Measurements from ENCODE around the gene APOBEC3A. TPM values are rescaled to one million over a fixed set of nuclear protein-coding genes. Genes with fewer than 3 reads are reported as not detected.
"Not testable (repeated sequence)": the region's sequence is repeated elsewhere in the genome, so short reads cannot be mapped to it uniquely, and the experiment has no call there.

The APOBEC3A gene
- polyA plus RNA-seq, 1 donor = 0.07 TPM

- Histone ChIP-seq H3K27ac (ENCODE audit: low read length) (no peak overlapping the region), H3K27me3 (ENCODE audit: control insufficient read depth, insufficient read depth, low read length) (peaks cover 2% of the 10 kb centered on the region), H3K4me1 (ENCODE audit: control insufficient read depth, insufficient read depth, low read length) (no peaks in the 10 kb centered on the region), H3K9me3 (ENCODE audit: control insufficient read depth, low read depth, low read length) (no peaks in the 10 kb centered on the region), H3K36me3 (ENCODE audit: control insufficient read depth, insufficient read depth, low read length) (no peaks in the 10 kb centered on the region), H3K4me3 (ENCODE audit: low read length) (no peak overlapping the region)
- WGBS (ENCODE audit: insufficient coverage, low lambda C conversion rate) = 100% methylated on average over 1 of the region's 13 CpGs
- DNase-seq = no peak
Measured at GRCh38 chr22:38941488-38941987, 15.9 kb upstream of the APOBEC3A start.

GRCh38 chr22:38942702-38943101 is 14.7 kb upstream of the APOBEC3A start:
- 80% methylated on average over 1 of the region's 5 CpGs for WGBS (ENCODE audit: insufficient coverage, low lambda C conversion rate)
- DNase-seq = no peak
- Histone ChIP-seq H3K27ac (ENCODE audit: low read length) (no peak overlapping the region), H3K27me3 (ENCODE audit: control insufficient read depth, insufficient read depth, low read length) (peaks cover 2% of the 10 kb centered on the region), H3K4me3 (ENCODE audit: low read length) (no peak overlapping the region), H3K9me3 (ENCODE audit: control insufficient read depth, low read depth, low read length) (no peaks in the 10 kb centered on the region), H3K4me1 (ENCODE audit: control insufficient read depth, insufficient read depth, low read length) (no peaks in the 10 kb centered on the region), H3K36me3 (ENCODE audit: control insufficient read depth, insufficient read depth, low read length) (no peaks in the 10 kb centered on the region)

- no peak for DNase-seq
- Histone ChIP-seq H3K27ac (ENCODE audit: low read length) (no peak overlapping the region), H3K9me3 (ENCODE audit: control insufficient read depth, low read depth, low read length) (no peaks in the 10 kb centered on the region), H3K4me3 (ENCODE audit: low read length) (no peak overlapping the region), H3K36me3 (ENCODE audit: control insufficient read depth, insufficient read depth, low read length) (no peaks in the 10 kb centered on the region), H3K27me3 (ENCODE audit: control insufficient read depth, insufficient read depth, low read length) (peaks cover 2% of the 10 kb centered on the region), H3K4me1 (ENCODE audit: control insufficient read depth, insufficient read depth, low read length) (no peaks in the 10 kb centered on the region)
- 100% methylated on average over 1 of the region's 9 CpGs for WGBS (ENCODE audit: insufficient coverage, low lambda C conversion rate)
Measured at GRCh38 chr22:38943201-38943600, 14.2 kb upstream of the APOBEC3A start.

GRCh38 chr22:38943882-38944281 is 13.5 kb upstream of the APOBEC3A start:
- no peak for DNase-seq
- Histone ChIP-seq H3K27ac (ENCODE audit: low read length) (no peak overlapping the region), H3K4me1 (ENCODE audit: control insufficient read depth, insufficient read depth, low read length) (no peaks in the 10 kb centered on the region), H3K36me3 (ENCODE audit: control insufficient read depth, insufficient read depth, low read length) (no peaks in the 10 kb centered on the region), H3K27me3 (ENCODE audit: control insufficient read depth, insufficient read depth, low read length) (peaks cover 2% of the 10 kb centered on the region), H3K4me3 (ENCODE audit: low read length) (no peak overlapping the region), H3K9me3 (ENCODE audit: control insufficient read depth, low read depth, low read length) (no peaks in the 10 kb centered on the region)
- WGBS (ENCODE audit: insufficient coverage, low lambda C conversion rate) = 40% methylated on average over 1 of the region's 3 CpGs

- H3K9me3 ChIP-seq (ENCODE audit: control insufficient read depth, low read depth, low read length) = no peaks in the 10 kb centered on the region
- H3K36me3 ChIP-seq (ENCODE audit: control insufficient read depth, insufficient read depth, low read length) = no peaks in the 10 kb centered on the region
- no peaks in the 10 kb centered on the region for H3K4me1 ChIP-seq (ENCODE audit: control insufficient read depth, insufficient read depth, low read length)
- H3K27ac ChIP-seq (ENCODE audit: low read length) = no peak overlapping the region
- no CpG with 5 or more reads among the region's 7 CpGs for WGBS (ENCODE audit: insufficient coverage, low lambda C conversion rate)
- H3K4me3 ChIP-seq (ENCODE audit: low read length) = no peak overlapping the region
- H3K27me3 ChIP-seq (ENCODE audit: control insufficient read depth, insufficient read depth, low read length) = peaks cover 2% of the 10 kb centered on the region
- DNase-seq = no peak
Measured at GRCh38 chr22:38944653-38945052, 12.8 kb upstream of the APOBEC3A start.

- not testable (repeated sequence) for H3K4me3 ChIP-seq (ENCODE audit: low read length); DNase-seq; H3K4me1 ChIP-seq (ENCODE audit: control insufficient read depth, insufficient read depth, low read length); H3K9me3 ChIP-seq (ENCODE audit: control insufficient read depth, low read depth, low read length); H3K36me3 ChIP-seq (ENCODE audit: control insufficient read depth, insufficient read depth, low read length); H3K27me3 ChIP-seq (ENCODE audit: control insufficient read depth, insufficient read depth, low read length); H3K27ac ChIP-seq (ENCODE audit: low read length)
Measured at GRCh38 chr22:38945706-38946338, 11.6 kb upstream of the APOBEC3A start.

GRCh38 chr22:38946771-38947170 is 10.6 kb upstream of the APOBEC3A start:
- no peaks in the 10 kb centered on the region for H3K36me3 ChIP-seq (ENCODE audit: control insufficient read depth, insufficient read depth, low read length)
- H3K27me3 ChIP-seq (ENCODE audit: control insufficient read depth, insufficient read depth, low read length) = peaks cover 2% of the 10 kb centered on the region
- no peaks in the 10 kb centered on the region for H3K9me3 ChIP-seq (ENCODE audit: control insufficient read depth, low read depth, low read length)
- no peak overlapping the region for H3K4me3 ChIP-seq (ENCODE audit: low read length)
- no peak overlapping the region for H3K27ac ChIP-seq (ENCODE audit: low read length)
- DNase-seq = no peak
- H3K4me1 ChIP-seq (ENCODE audit: control insufficient read depth, insufficient read depth, low read length) = peaks cover 10% of the 10 kb centered on the region
- WGBS (ENCODE audit: insufficient coverage, low lambda C conversion rate) = no CpG with 5 or more reads among the region's 8 CpGs

GRCh38 chr22:38947321-38948140 is 9.9 kb upstream of the APOBEC3A start:
- no peaks in the 10 kb centered on the region for H3K36me3 ChIP-seq (ENCODE audit: control insufficient read depth, insufficient read depth, low read length)
- peaks cover 2% of the 10 kb centered on the region for H3K27me3 ChIP-seq (ENCODE audit: control insufficient read depth, insufficient read depth, low read length)
- no peak overlapping the region for H3K4me3 ChIP-seq (ENCODE audit: low read length)
- no peak for DNase-seq
- WGBS (ENCODE audit: insufficient coverage, low lambda C conversion rate) = no CpG with 5 or more reads among the region's 14 CpGs
- peaks cover 15% of the 10 kb centered on the region for H3K4me1 ChIP-seq (ENCODE audit: control insufficient read depth, insufficient read depth, low read length)
- no peak overlapping the region for H3K27ac ChIP-seq (ENCODE audit: low read length)
- no peaks in the 10 kb centered on the region for H3K9me3 ChIP-seq (ENCODE audit: control insufficient read depth, low read depth, low read length)

GRCh38 chr22:38948181-38948940 is 9.0 kb upstream of the APOBEC3A start:
- Histone ChIP-seq H3K9me3 (ENCODE audit: control insufficient read depth, low read depth, low read length) (no peaks in the 10 kb centered on the region), H3K36me3 (ENCODE audit: control insufficient read depth, insufficient read depth, low read length) (no peaks in the 10 kb centered on the region), H3K27me3 (ENCODE audit: control insufficient read depth, insufficient read depth, low read length) (peaks cover 2% of the 10 kb centered on the region), H3K27ac (ENCODE audit: low read length) (no peak overlapping the region), H3K4me1 (ENCODE audit: control insufficient read depth, insufficient read depth, low read length) (peaks cover 16% of the 10 kb centered on the region), H3K4me3 (ENCODE audit: low read length) (no peak overlapping the region)
- no CpG with 5 or more reads among the region's 7 CpGs for WGBS (ENCODE audit: insufficient coverage, low lambda C conversion rate)
- no peak for DNase-seq

- Histone ChIP-seq H3K36me3 (ENCODE audit: control insufficient read depth, insufficient read depth, low read length) (no peaks in the 10 kb centered on the region), H3K4me1 (ENCODE audit: control insufficient read depth, insufficient read depth, low read length) (peaks cover 30% of the 10 kb centered on the region), H3K9me3 (ENCODE audit: control insufficient read depth, low read depth, low read length) (no peaks in the 10 kb centered on the region), H3K4me3 (ENCODE audit: low read length) (no peak overlapping the region), H3K27ac (ENCODE audit: low read length) (no peak overlapping the region), H3K27me3 (ENCODE audit: control insufficient read depth, insufficient read depth, low read length) (no peaks in the 10 kb centered on the region)
- DNase-seq = no peak
- no CpG with 5 or more reads among the region's 8 CpGs for WGBS (ENCODE audit: insufficient coverage, low lambda C conversion rate)
Measured at GRCh38 chr22:38949889-38950405, 7.5 kb upstream of the APOBEC3A start.

Measured in large intestine (tissue), 3 donors.